Upper lobe of right lung (tissue), 1 donor: Measurements from ENCODE around the gene MUCL1. TPM values are rescaled to one million over a fixed set of nuclear protein-coding genes. Genes with fewer than 3 reads are reported as not detected.

Experiments
- ATAC-seq: fragments of 200-7000 bp; cut with Tn5 transposase; one replicate; pipeline ENCODE4 v1.9.1; 2020; ENCODE audit warnings: mild to moderate bottlenecking, moderate library complexity
- DNase-seq: peaks from one replicate; pipeline ENCODE4 v3.0.0-alpha.2; 2020
- H3K27ac ChIP-seq: fragments of 200-600 bp; one replicate; pipeline ENCODE4 v1.8.0; 2022
- H3K27me3 ChIP-seq: fragments of 200-600 bp; one replicate; pipeline ENCODE4 v1.8.0; 2022; ENCODE audit warnings: mild to moderate bottlenecking
- H3K36me3 ChIP-seq: fragments of 200-600 bp; one replicate; pipeline ENCODE4 v1.8.0; 2022
- H3K4me1 ChIP-seq: fragments of 200-600 bp; one replicate; pipeline ENCODE4 v1.8.0; 2022
- H3K4me3 ChIP-seq: fragments of 200-600 bp; one replicate; pipeline ENCODE4 v1.8.0; 2022; ENCODE audit warnings: mild to moderate bottlenecking
- H3K9me3 ChIP-seq: fragments of 200-600 bp; one replicate; pipeline ENCODE4 v1.8.0; 2022
- intact Hi-C: fragments of 100-400 bp; cut with DNase I; formaldehyde crosslinking; loops from one replicate; pipeline ENCODE4 v1.11.0; 2022
- long read RNA-seq: library from polyadenylated mRNA; unstranded; transcript quantifications from one replicate; pipeline ENCODE4 v2.0.0, GENCODE V29; 2021
- total RNA-seq: library from RNA; stranded (reverse); fragmentation: NEBNext Ultra II Directional; extraction: Animal tissue kit (Norgen Biotek cat#: 25700); gene quantifications from one replicate; pipeline ENCODE4 v1.2.1, GENCODE V29; 2021
- TF ChIP-seq, protein P1 (sequence below): fragments of 200-600 bp; IDR thresholded peaks from one replicate; pipeline ENCODE4 v1.8.0; 2022; ENCODE audit warnings: antibody characterized with exemption
- donor health status: DM: no; HTN: yes; CAD: no; lungs with severe emphysema.

Gene MUCL1, protein sequence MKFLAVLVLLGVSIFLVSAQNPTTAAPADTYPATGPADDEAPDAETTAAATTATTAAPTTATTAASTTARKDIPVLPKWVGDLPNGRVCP
- not detected for total RNA-seq
- long read RNA-seq = 0 reads

GRCh38 chr12:54853933-54854538, at the start of gene MUCL1:
MUCL1 (plus strand) TSS chr12:54854516; CDS start chr12:54854583, 67 bp downstream.
- Histone ChIP-seq H3K4me3 (no peak within 1 kb of the TSS), H3K9me3 (no peaks in the 10 kb centered on the region), H3K27ac (no peak within 1 kb of the TSS), H3K27me3 (no peaks in the 10 kb centered on the region), H3K36me3 (no peaks in the 10 kb centered on the region), H3K4me1 (no peaks in the 10 kb centered on the region)
- peak; percentile 99 for ATAC-seq
- intact Hi-C loops = no loop called here
- no peak for DNase-seq
- TF ChIP-seq, protein P1, sequence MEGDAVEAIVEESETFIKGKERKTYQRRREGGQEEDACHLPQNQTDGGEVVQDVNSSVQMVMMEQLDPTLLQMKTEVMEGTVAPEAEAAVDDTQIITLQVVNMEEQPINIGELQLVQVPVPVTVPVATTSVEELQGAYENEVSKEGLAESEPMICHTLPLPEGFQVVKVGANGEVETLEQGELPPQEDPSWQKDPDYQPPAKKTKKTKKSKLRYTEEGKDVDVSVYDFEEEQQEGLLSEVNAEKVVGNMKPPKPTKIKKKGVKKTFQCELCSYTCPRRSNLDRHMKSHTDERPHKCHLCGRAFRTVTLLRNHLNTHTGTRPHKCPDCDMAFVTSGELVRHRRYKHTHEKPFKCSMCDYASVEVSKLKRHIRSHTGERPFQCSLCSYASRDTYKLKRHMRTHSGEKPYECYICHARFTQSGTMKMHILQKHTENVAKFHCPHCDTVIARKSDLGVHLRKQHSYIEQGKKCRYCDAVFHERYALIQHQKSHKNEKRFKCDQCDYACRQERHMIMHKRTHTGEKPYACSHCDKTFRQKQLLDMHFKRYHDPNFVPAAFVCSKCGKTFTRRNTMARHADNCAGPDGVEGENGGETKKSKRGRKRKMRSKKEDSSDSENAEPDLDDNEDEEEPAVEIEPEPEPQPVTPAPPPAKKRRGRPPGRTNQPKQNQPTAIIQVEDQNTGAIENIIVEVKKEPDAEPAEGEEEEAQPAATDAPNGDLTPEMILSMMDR = peak; percentile 74

- intact Hi-C loops = no loop called here
- DNase-seq = no peak
- ATAC-seq = peak; percentile 35
Measured at GRCh38 chr12:54821676-54822075, 32.6 kb upstream of the MUCL1 start.

GRCh38 chr12:54824402-54824801, 29.9 kb upstream of the MUCL1 start:
- Histone ChIP-seq H3K27ac (no peak overlapping the region), H3K36me3 (no peaks in the 10 kb centered on the region), H3K4me1 (no peaks in the 10 kb centered on the region), H3K4me3 (no peak overlapping the region), H3K9me3 (no peaks in the 10 kb centered on the region), H3K27me3 (no peaks in the 10 kb centered on the region)
- TF ChIP-seq, protein P1 = peak; percentile 14
- DNase-seq (no peak), ATAC-seq (no peak)
- intact Hi-C loops = no loop called here

More at GRCh38 chr12:54821676-54822075, 32.6 kb upstream of the MUCL1 start:
- H3K4me3 ChIP-seq = no peak overlapping the region
- no peaks in the 10 kb centered on the region for H3K4me1 ChIP-seq
- H3K36me3 ChIP-seq = no peaks in the 10 kb centered on the region
- no peaks in the 10 kb centered on the region for H3K9me3 ChIP-seq
- TF ChIP-seq, protein P1 = no peak
- H3K27ac ChIP-seq = no peak overlapping the region
- no peaks in the 10 kb centered on the region for H3K27me3 ChIP-seq

DNA sequence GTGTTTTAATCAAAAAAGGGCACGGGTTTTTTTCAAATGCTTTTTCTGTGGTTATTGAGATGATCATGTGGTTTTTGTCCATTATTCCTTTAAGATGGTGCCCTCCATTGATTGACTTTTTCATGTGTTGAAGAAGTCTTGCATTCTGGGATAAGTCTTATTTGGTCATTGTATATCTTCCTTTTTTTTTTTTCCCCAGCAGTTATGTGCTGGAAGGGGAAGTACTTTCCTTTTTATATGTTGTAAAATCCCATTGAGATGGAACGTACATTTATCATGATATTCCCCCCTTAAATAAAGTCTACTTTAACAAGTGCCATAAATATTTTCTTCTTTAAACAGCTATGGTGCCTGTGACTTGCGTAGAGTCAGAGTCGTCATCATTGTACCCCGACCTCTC, 24.8 kb upstream of the MUCL1 start:
- Histone ChIP-seq H3K27me3 (no peaks in the 10 kb centered on the region), H3K36me3 (no peaks in the 10 kb centered on the region), H3K4me3 (no peak overlapping the region), H3K27ac (no peak overlapping the region), H3K9me3 (no peaks in the 10 kb centered on the region), H3K4me1 (no peaks in the 10 kb centered on the region)
- DNase-seq (no peak), ATAC-seq (no peak)
- intact Hi-C loops = no loop called here
- TF ChIP-seq, protein P1 = no peak

DNA sequence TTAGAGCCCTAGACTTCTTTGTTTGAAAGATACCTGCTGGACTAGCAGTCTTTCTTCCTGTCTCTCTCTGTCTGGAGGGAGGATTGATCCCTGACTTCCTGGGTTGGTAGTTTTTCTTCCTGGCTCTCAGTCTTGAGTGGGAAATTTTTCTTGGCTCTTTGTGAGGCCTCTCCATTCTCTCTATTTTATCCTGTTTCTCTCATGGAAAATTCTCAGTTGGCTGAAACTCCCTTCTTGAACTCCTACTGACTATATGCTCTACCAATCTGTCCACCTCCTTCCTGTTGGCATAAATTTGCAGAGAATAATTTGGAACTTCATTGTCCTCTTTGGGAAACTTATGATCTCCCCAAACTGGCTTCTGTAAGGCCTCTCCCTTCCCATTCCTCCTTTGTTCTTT, 24.1 kb upstream of the MUCL1 start:
- no peak overlapping the region for H3K4me3 ChIP-seq
- H3K4me1 ChIP-seq = no peaks in the 10 kb centered on the region
- H3K27me3 ChIP-seq = no peaks in the 10 kb centered on the region
- no peak overlapping the region for H3K27ac ChIP-seq
- ATAC-seq (no peak), DNase-seq (no peak)
- H3K9me3 ChIP-seq = no peaks in the 10 kb centered on the region
- TF ChIP-seq, protein P1 = no peak
- intact Hi-C loops = no loop called here
- H3K36me3 ChIP-seq = no peaks in the 10 kb centered on the region
